Neutrophil (primary cell): ENCODE data around the gene STATH.
"Not testable (repeated sequence)": the region's sequence is repeated elsewhere in the genome, so short reads cannot be mapped to it uniquely, and the experiment has no call there.

Experiments
- H3K27ac ChIP-seq: fragments of 200-600 bp; sonication (generic); 2 replicates; pipeline ENCODE4 v1.5.1; 2016; ENCODE audit warnings: mild to moderate bottlenecking, moderate library complexity
- H3K27me3 ChIP-seq: fragments of 200-600 bp; sonication (generic); 2 replicates; pipeline ENCODE4 v1.6.0; 2016; ENCODE audit warnings: mild to moderate bottlenecking
- H3K36me3 ChIP-seq: fragments of 200-600 bp; sonication (generic); 2 replicates; pipeline ENCODE4 v1.5.1; 2017
- H3K4me1 ChIP-seq, 2 experiments: fragments of 200-600 bp in 1 of 2; sonication (generic) in 1 of 2; 1 replicate in 1 of 2; 2 replicates in 1 of 2; pipeline versions ENCODE4 v1.5.1 to v1.6.1; 2013 to 2016; ENCODE audit warnings: low read depth in 1 of 2, low read length in 1 of 2, mild to moderate bottlenecking in 1 of 2, moderate library complexity in 1 of 2; ENCODE audit not compliant: control insufficient read depth in 1 of 2, insufficient read depth in 1 of 2
- H3K4me3 ChIP-seq, 2 experiments: fragments of 200-600 bp in 1 of 2; sonication (generic) in 1 of 2; 1 replicate in 1 of 2; 2 replicates in 1 of 2; pipeline ENCODE4 v1.5.1; 2013 to 2016; ENCODE audit warnings: low read depth in 1 of 2, low read length in 1 of 2, mild to moderate bottlenecking in 1 of 2, moderate library complexity in 1 of 2
- H3K9me3 ChIP-seq: fragments of 200-600 bp; sonication (generic); 2 replicates; pipeline ENCODE4 v1.5.1; 2016
- CTCF ChIP-seq: fragments of 200-600 bp; sonication (generic); IDR thresholded peaks from 2 replicates; pipeline ENCODE4 v1.5.1; 2016; ENCODE audit warnings: antibody characterized with exemption

Gene STATH

GRCh38 chr4:70041652-70042286 lies 46.0 kb downstream of the STATH start:
- Histone ChIP-seq H3K4me3 (no peak overlapping the region), H3K36me3 (no peaks in the 10 kb centered on the region), H3K9me3 (no peaks in the 10 kb centered on the region), H3K27me3 (no peaks in the 10 kb centered on the region), H3K27ac (no peak overlapping the region), H3K4me1 (no peaks in the 10 kb centered on the region)
- no peak for TF ChIP-seq CTCF

- not testable (repeated sequence) for H3K27ac ChIP-seq, H3K4me1 ChIP-seq, H3K4me3 ChIP-seq
Measured at GRCh38 chr4:70050138-70050537, 54.4 kb downstream of the STATH start, which contains the start of gene HTN1. Gene HTN1, plus strand, starts transcription at chr4:70050438. Its CDS starts 2,639 bp downstream, at chr4:70053077.

More at GRCh38 chr4:70050138-70050537, 54.4 kb downstream of the STATH start, which contains the start of gene HTN1:
- H3K9me3 ChIP-seq, H3K36me3 ChIP-seq, H3K27me3 ChIP-seq: not testable (repeated sequence)
